Measurements from ENCODE around the gene C3orf20.

Gene C3orf20

DNA sequence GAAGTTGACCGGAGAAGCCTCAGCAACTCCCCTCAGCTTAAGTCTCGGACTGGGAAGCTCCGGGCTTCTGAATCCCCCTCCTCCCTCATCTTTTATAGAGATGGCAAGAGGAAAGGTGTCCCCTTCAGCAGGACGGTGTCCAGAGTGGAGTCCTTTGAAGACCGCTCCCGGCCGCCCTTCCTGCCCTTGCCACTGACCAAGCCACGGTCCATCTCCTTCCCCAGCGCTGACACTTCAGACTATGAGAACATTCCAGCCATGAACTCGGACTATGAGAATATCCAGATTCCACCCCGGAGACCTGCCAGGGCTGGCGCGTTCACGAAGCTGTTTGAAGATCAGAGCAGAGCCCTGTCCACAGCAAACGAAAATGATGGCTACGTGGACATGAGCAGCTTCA is 146.2 kb downstream of the C3orf20 start:
- no peak for DNase-seq

DNA sequence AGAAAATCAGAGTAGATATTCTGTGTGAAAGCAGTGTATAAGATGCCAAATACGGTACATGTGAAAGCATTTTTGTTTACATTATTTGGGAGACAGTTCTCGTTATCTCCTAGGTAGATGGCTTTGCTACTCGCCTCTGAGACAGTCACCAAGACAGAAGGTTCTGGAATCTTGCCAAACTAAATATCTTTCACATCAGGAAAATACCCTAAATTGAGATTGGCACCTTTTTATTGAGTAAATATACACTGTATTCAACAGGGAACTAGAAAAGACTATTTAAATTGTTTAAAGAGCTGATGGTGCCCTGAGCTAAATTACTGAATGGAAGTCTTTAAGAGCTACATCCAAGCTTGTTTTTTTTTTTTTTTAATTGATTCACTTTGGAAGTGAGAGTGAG is 147.2 kb downstream of the C3orf20 start:
- no peak for DNase-seq
